ENCODE measurements around the gene CRNN.

Gene CRNN

GRCh38 chr1:152415454-152416227 lies 1.6 kb upstream of the CRNN start:
- no peak for DNase-seq

GRCh38 chr1:152412756-152413155 lies 1.3 kb downstream of the CRNN start:
- no peak for DNase-seq

GRCh38 chr1:152411134-152411533 lies 2.9 kb downstream of the CRNN start:
- no peak for DNase-seq

GRCh38 chr1:152410599-152410998 lies 3.5 kb downstream of the CRNN start:
- no peak for DNase-seq

GRCh38 chr1:152410028-152410427 lies 4.0 kb downstream of the CRNN start:
- no peak for DNase-seq

- DNase-seq, result no peak
These were observed 5.4 kb downstream of the CRNN start for GRCh38 chr1:152408664-152409063.

GRCh38 chr1:152398812-152399698 lies 15.0 kb downstream of the CRNN start:
- DNase-seq, result peak; percentile 13

- no peak for DNase-seq
These were observed 16.6 kb downstream of the CRNN start for GRCh38 chr1:152397474-152397873.

GRCh38 chr1:152394151-152394550 lies 19.9 kb downstream of the CRNN start:
- no peak for DNase-seq

- no peak for DNase-seq
These were observed 21.2 kb downstream of the CRNN start for GRCh38 chr1:152392909-152393308.

- peak; percentile 16 for DNase-seq
These were observed 25.2 kb downstream of the CRNN start for GRCh38 chr1:152388889-152389288.

GRCh38 chr1:152386940-152387339 lies 27.1 kb downstream of the CRNN start:
- no peak for DNase-seq

- DNase-seq, result no peak
These were observed 33.1 kb downstream of the CRNN start for GRCh38 chr1:152380932-152381331.

GRCh38 chr1:152374451-152374850 lies 39.6 kb downstream of the CRNN start:
- DNase-seq, result no peak

- no peak for DNase-seq
These were observed 41.4 kb downstream of the CRNN start for GRCh38 chr1:152372672-152373071.

- no peak for DNase-seq
These were observed 46.6 kb downstream of the CRNN start for GRCh38 chr1:152367436-152367835.

GRCh38 chr1:152359906-152360305 lies 54.2 kb downstream of the CRNN start, which contains the start of gene FLG2:
TSS of gene FLG2 (minus strand) at chr1:152360006. CDS start at chr1:152358884, 1,122 bp downstream.
- no peak for DNase-seq
